ENCODE results near the gene DDX20.

- TF ChIP-seq CTCF (IDR thresholded peaks at IDR 0.05) = no peak
- no peak for TF ChIP-seq ZFX (IDR thresholded peaks at IDR 0.05; ENCODE audit: borderline replicate concordance)
Measured at GRCh38 chr1:111717450-111717849, 38.3 kb upstream of the DDX20 start.

Measured in 22Rv1 (cell line).